HepG2 (cell line): ENCODE data around the gene TNFAIP8L1. TPM values are rescaled to one million over a fixed set of nuclear protein-coding genes. Genes with fewer than 3 reads are reported as not detected.

ENCODE experiments used
- BCL3 ChIP-seq: sonication (generic); formaldehyde crosslinking; IDR thresholded peaks from 2 replicates; pipeline ENCODE4 v1.5.1; 2020; ENCODE audit warnings: mild to moderate bottlenecking, missing genetic modification reagents, moderate library complexity
- CAMTA2 ChIP-seq: sonication (generic); formaldehyde crosslinking; IDR thresholded peaks from 2 replicates; pipeline ENCODE4 v1.4.0; 2020; ENCODE audit warnings: mild to moderate bottlenecking, missing genetic modification reagents, borderline replicate concordance
- FOXK2 ChIP-seq: fragments of 450-650 bp; IDR thresholded peaks from 2 replicates; pipeline ENCODE4 v1.6.1; 2016
- HDAC1 ChIP-seq: sonication (generic); formaldehyde crosslinking; IDR thresholded peaks from 2 replicates; pipeline ENCODE4 v1.5.1; 2020; ENCODE audit warnings: mild to moderate bottlenecking, missing genetic modification reagents
- HNF1A ChIP-seq, 2 experiments: sonication (generic) in 1 of 2; formaldehyde crosslinking in 1 of 2; IDR thresholded peaks; 2 replicates each; pipeline versions ENCODE4 v1.4.0 to v1.6.1; 2016 to 2020; ENCODE audit warnings: borderline replicate concordance in 1 of 2, low read depth in 1 of 2, mild to moderate bottlenecking in 1 of 2, missing genetic modification reagents in 1 of 2
- MYNN ChIP-seq: sonication (generic); formaldehyde crosslinking; IDR thresholded peaks from 2 replicates; pipeline ENCODE4 v1.4.0; 2020; ENCODE audit warnings: mild to moderate bottlenecking, low read depth, missing genetic modification reagents
- NFYB ChIP-seq: sonication (generic); formaldehyde crosslinking; IDR thresholded peaks from 2 replicates; pipeline ENCODE4 v1.4.0; 2020; ENCODE audit warnings: missing genetic modification reagents
- SALL1 ChIP-seq: sonication (generic); formaldehyde crosslinking; IDR thresholded peaks from 2 replicates; pipeline ENCODE4 v1.8.0; 2022; ENCODE audit warnings: mild to moderate bottlenecking, missing genetic modification reagents
- SIN3A ChIP-seq: IDR thresholded peaks from 2 replicates; pipeline ENCODE4 v1.6.1; 2011; ENCODE audit warnings: low read depth, mild to moderate bottlenecking, control low read depth, low read length, borderline replicate concordance
- SNAPC5 ChIP-seq: sonication (generic); formaldehyde crosslinking; IDR thresholded peaks from 2 replicates; pipeline ENCODE4 v1.8.1; 2023; ENCODE audit warnings: mild to moderate bottlenecking, missing genetic modification reagents, borderline replicate concordance
- ZBTB37 ChIP-seq: sonication (generic); formaldehyde crosslinking; IDR thresholded peaks from 2 replicates; pipeline ENCODE4 v1.4.0; 2020; ENCODE audit warnings: mild to moderate bottlenecking, missing genetic modification reagents
- ZNF17 ChIP-seq: sonication (generic); formaldehyde crosslinking; IDR thresholded peaks from 2 replicates; pipeline ENCODE4 v1.5.0; 2020; ENCODE audit warnings: mild to moderate bottlenecking, missing genetic modification reagents
- ZNF547 ChIP-seq: sonication (generic); formaldehyde crosslinking; IDR thresholded peaks from 2 replicates; pipeline ENCODE4 v1.5.1; 2020; ENCODE audit warnings: mild to moderate bottlenecking, missing genetic modification reagents
- ZNF567 ChIP-seq: sonication (generic); formaldehyde crosslinking; IDR thresholded peaks from 2 replicates; pipeline ENCODE4 v1.8.1; 2023; ENCODE audit warnings: mild to moderate bottlenecking, missing genetic modification reagents, borderline replicate concordance
- ZNF580 ChIP-seq: IDR thresholded peaks from 2 replicates; pipeline ENCODE4 v1.6.1; 2016; ENCODE audit warnings: low read depth, borderline replicate concordance
- polyA plus RNA-seq, 8 experiments: library from polyadenylated mRNA; depleted of rRNA in 3 of 8; stranded (reverse) in 7 of 8; unstranded in 1 of 8; fragments of >200 nt; fragmentation: Illumina TruSeq in 4 of 8; extraction: Trizol in 4 of 8; gene quantifications; 2 replicates each; pipeline versions ENCODE4 v1.2.1 to v1.2.3, GENCODE V29; 2011 to 2016; ENCODE audit warnings: low read depth in 4 of 8, missing spikeins in 1 of 8, mixed read lengths in 1 of 8; ENCODE audit not compliant: insufficient read depth in 1 of 8
- total RNA-seq, 5 experiments: library from RNA; depleted of rRNA; stranded (reverse); fragments of >200 nt; fragmentation: Illumina TruSeq; extraction: Trizol; gene quantifications; 2 replicates each; pipeline ENCODE4 v1.2.3, GENCODE V29; 2016; ENCODE audit warnings: low read depth in 1 of 5
- TF ChIP-seq, protein P1 (sequence below): sonication (generic); formaldehyde crosslinking; IDR thresholded peaks from 2 replicates; pipeline ENCODE4 v1.4.0; 2020; ENCODE audit warnings: missing genetic modification reagents

Gene TNFAIP8L1
- total and polyA plus RNA-seq, 2 of the 13 experiments (the other 11 are each of a cell fraction or from before 2014, with no cell fraction given): 13.4 to 21.4 TPM

DNA sequence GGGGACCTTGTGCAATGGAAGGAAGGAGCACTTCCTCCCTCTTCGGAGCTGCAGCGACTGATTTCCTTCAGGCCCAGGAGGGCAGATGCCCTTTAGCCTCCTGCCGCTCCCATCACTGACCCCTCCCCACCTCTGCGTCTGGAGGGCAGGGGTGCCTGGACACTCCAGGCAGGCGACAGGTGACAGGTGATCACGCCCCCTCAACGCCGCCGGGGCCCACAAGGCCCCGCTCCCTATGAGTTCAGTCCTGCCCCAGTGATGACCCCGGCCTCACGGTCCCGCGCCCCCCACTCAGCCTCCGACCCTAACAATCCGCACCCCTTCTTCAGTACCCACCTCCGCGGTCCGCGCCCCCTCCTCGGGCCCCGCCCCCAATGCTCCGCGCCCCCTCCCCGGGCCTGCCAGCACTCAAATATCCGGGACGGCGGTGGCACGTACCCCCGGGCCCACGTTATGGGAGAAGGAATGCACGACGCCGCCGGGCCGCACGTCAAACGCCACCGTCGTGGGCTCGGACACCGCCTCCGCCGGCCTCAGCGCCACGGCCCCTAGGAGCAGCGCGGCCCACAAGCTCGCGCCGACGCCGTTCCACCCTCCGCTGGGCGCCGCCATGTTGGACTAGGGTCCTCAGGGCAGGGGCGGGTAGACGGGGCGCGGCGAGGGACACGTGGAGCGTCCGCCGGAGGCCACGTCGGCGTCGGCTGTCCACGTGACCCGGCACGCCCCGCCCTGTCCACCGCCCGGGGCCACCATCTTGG, 30.6 kb downstream of the TNFAIP8L1 start, which contains the start of gene MYDGF (continued):
- TF ChIP-seq BCL3 (CRISPR knock-in tag) (0 out of 2 replicates have a peak, but pooled peaks have one; percentile 61), CAMTA2 (CRISPR knock-in tag) (peak; percentile 41; the same call in 1 of the 2 replicates), FOXK2 (no peak), SNAPC5 (CRISPR knock-in tag) (no peak), ZBTB37 (CRISPR knock-in tag) (no peak), HNF1A (IDR thresholded peaks at IDR 0.05; ENCODE audit: low read depth) (no peak), HNF1A (CRISPR knock-in tag; IDR thresholded peaks at IDR 0.05; ENCODE audit: borderline replicate concordance) (peak; percentile 71; the same call in 1 of the 2 replicates), ZNF580 (CRISPR knock-in tag) (peak; percentile 48; the same call in 1 of the 2 replicates), SIN3A (peak; percentile 10; the same call in 1 of the 2 replicates), ZNF547 (CRISPR knock-in tag) (no peak; the same call in 1 of the 2 replicates), SALL1 (peak; percentile 73; the same call in 1 of the 2 replicates), ZNF567 (CRISPR knock-in tag) (no peak), HDAC1 (peak; percentile 85), ZNF17 (CRISPR knock-in tag) (no peak), MYNN (CRISPR knock-in tag) (no peak), NFYB (peak; percentile 84)
- TF ChIP-seq, protein P1, sequence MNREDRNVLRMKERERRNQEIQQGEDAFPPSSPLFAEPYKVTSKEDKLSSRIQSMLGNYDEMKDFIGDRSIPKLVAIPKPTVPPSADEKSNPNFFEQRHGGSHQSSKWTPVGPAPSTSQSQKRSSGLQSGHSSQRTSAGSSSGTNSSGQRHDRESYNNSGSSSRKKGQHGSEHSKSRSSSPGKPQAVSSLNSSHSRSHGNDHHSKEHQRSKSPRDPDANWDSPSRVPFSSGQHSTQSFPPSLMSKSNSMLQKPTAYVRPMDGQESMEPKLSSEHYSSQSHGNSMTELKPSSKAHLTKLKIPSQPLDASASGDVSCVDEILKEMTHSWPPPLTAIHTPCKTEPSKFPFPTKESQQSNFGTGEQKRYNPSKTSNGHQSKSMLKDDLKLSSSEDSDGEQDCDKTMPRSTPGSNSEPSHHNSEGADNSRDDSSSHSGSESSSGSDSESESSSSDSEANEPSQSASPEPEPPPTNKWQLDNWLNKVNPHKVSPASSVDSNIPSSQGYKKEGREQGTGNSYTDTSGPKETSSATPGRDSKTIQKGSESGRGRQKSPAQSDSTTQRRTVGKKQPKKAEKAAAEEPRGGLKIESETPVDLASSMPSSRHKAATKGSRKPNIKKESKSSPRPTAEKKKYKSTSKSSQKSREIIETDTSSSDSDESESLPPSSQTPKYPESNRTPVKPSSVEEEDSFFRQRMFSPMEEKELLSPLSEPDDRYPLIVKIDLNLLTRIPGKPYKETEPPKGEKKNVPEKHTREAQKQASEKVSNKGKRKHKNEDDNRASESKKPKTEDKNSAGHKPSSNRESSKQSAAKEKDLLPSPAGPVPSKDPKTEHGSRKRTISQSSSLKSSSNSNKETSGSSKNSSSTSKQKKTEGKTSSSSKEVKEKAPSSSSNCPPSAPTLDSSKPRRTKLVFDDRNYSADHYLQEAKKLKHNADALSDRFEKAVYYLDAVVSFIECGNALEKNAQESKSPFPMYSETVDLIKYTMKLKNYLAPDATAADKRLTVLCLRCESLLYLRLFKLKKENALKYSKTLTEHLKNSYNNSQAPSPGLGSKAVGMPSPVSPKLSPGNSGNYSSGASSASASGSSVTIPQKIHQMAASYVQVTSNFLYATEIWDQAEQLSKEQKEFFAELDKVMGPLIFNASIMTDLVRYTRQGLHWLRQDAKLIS (CRISPR knock-in tag): no peak
